RWPE2 (cell line): ENCODE results near the gene ABCA8.
A peak's percentile ranks its signal among the peaks of the same experiment; 100 is the strongest.

ENCODE experiments used
- ATAC-seq: fragments of 200-7000 bp; cut with Tn5 transposase; 3 replicates; pipeline ENCODE4 v1.9.1; 2021; ENCODE audit warnings: low read depth
- DNase-seq: peaks from one replicate; pipeline ENCODE4 v3.0.0-alpha.2; 2020; ENCODE audit warnings: low spot score
- H3K27ac ChIP-seq: fragments of 450-650 bp; 2 replicates; pipeline ENCODE4 v1.5.1; 2017; ENCODE audit warnings: mild to moderate bottlenecking; ENCODE audit not compliant: poor library complexity, severe bottlenecking
- H3K27me3 ChIP-seq: fragments of 250-450 bp; sonication (Bioruptor Pico); 2 replicates; pipeline ENCODE4 v1.5.1; 2021; ENCODE audit warnings: mild to moderate bottlenecking, moderate library complexity; ENCODE audit not compliant: insufficient read depth, poor library complexity, severe bottlenecking
- H3K36me3 ChIP-seq: fragments of 250-450 bp; sonication (Bioruptor Pico); 2 replicates; pipeline ENCODE4 v1.5.1; 2020; ENCODE audit warnings: low read depth, mild to moderate bottlenecking, moderate library complexity
- H3K4me1 ChIP-seq: fragments of 250-450 bp; sonication (Bioruptor Pico); 2 replicates; pipeline ENCODE4 v1.5.1; 2021; ENCODE audit warnings: mild to moderate bottlenecking, moderate library complexity; ENCODE audit not compliant: insufficient read depth, poor library complexity, severe bottlenecking
- H3K4me3 ChIP-seq: fragments of 250-450 bp; sonication (Bioruptor Pico); 2 replicates; pipeline ENCODE4 v1.5.1; 2021; ENCODE audit warnings: mild to moderate bottlenecking, moderate library complexity; ENCODE audit not compliant: severe bottlenecking
- H3K9me3 ChIP-seq: fragments of 250-450 bp; sonication (Bioruptor Pico); 2 replicates; pipeline ENCODE4 v1.5.1; 2021; ENCODE audit warnings: mild to moderate bottlenecking, moderate library complexity; ENCODE audit not compliant: severe bottlenecking
- CTCF ChIP-seq: fragments of 450-650 bp; IDR thresholded peaks from one replicate; pipeline ENCODE4 v1.5.1; 2017; ENCODE audit warnings: mild to moderate bottlenecking, moderate library complexity; ENCODE audit not compliant: poor library complexity, severe bottlenecking

Gene ABCA8

GRCh38 chr17:68853036-68853435 is 102.2 kb downstream of the ABCA8 start:
- H3K4me3 ChIP-seq = no peak overlapping the region
- no peak overlapping the region for H3K27ac ChIP-seq
- ATAC-seq (no peak), DNase-seq (no peak)
- H3K27me3 ChIP-seq = no peaks in the 10 kb centered on the region
- H3K36me3 ChIP-seq = no peaks in the 10 kb centered on the region
- H3K9me3 ChIP-seq = no peaks in the 10 kb centered on the region
- no peaks in the 10 kb centered on the region for H3K4me1 ChIP-seq
- TF ChIP-seq CTCF = no peak

- Histone ChIP-seq H3K4me1 (no peaks in the 10 kb centered on the region), H3K27ac (no peak overlapping the region), H3K36me3 (no peaks in the 10 kb centered on the region), H3K9me3 (no peaks in the 10 kb centered on the region), H3K27me3 (no peaks in the 10 kb centered on the region), H3K4me3 (no peak overlapping the region)
- DNase-seq (no peak), ATAC-seq (no peak)
- TF ChIP-seq CTCF = no peak
These were observed 103.3 kb downstream of the ABCA8 start for GRCh38 chr17:68851890-68852289.

- TF ChIP-seq CTCF = no peak
- Histone ChIP-seq H3K4me3 (no peak overlapping the region), H3K4me1 (no peaks in the 10 kb centered on the region), H3K27ac (no peak overlapping the region), H3K27me3 (no peaks in the 10 kb centered on the region), H3K9me3 (no peaks in the 10 kb centered on the region), H3K36me3 (no peaks in the 10 kb centered on the region)
- no peak for ATAC-seq
- no peak for DNase-seq
These were observed 104.3 kb downstream of the ABCA8 start for GRCh38 chr17:68850749-68851510.

- peak; percentile 64 for ATAC-seq
- no peak overlapping the region for H3K27ac ChIP-seq
- no peaks in the 10 kb centered on the region for H3K36me3 ChIP-seq
- H3K27me3 ChIP-seq = no peaks in the 10 kb centered on the region
- TF ChIP-seq CTCF = no peak
- no peak for DNase-seq
- H3K9me3 ChIP-seq = no peaks in the 10 kb centered on the region
- H3K4me1 ChIP-seq = no peaks in the 10 kb centered on the region
- H3K4me3 ChIP-seq = no peak overlapping the region
These were observed 105.2 kb downstream of the ABCA8 start for GRCh38 chr17:68849673-68850610.

- Histone ChIP-seq H3K36me3 (no peaks in the 10 kb centered on the region), H3K4me1 (no peaks in the 10 kb centered on the region), H3K27me3 (no peaks in the 10 kb centered on the region), H3K9me3 (no peaks in the 10 kb centered on the region), H3K4me3 (no peak overlapping the region), H3K27ac (no peak overlapping the region)
- TF ChIP-seq CTCF = no peak
- no peak for ATAC-seq
- no peak for DNase-seq
These were observed 107.5 kb downstream of the ABCA8 start for GRCh38 chr17:68847711-68848110.
